PC-3 (cell line): ENCODE results near the gene ST6GALNAC6. TPM values are rescaled to one million over a fixed set of nuclear protein-coding genes. Genes with fewer than 3 reads are reported as not detected.

Experiments
- ATAC-seq: fragments of 200-7000 bp; cut with Tn5 transposase; 2 replicates; pipeline ENCODE4 v1.9.1; 2020; ENCODE audit warnings: mild to moderate bottlenecking, moderate library complexity
- BruUV-seq: library from RNA; stranded (reverse); fragments of 400-500 nt; replicated peaks from 2 replicates; lab custom pipeline; 2021; lab: Mats Ljungman, UMichigan
- CTCF ChIA-PET: fragments of 300-600 bp; sonication (Branson Sonifier 250); formaldehyde crosslinking; loops from one replicate; lab custom pipeline; 2022; ENCODE audit warnings: antibody characterized with exemption; lab: Charles Lee
- POLR2A ChIA-PET: fragments of 300-600 bp; sonication (Branson Sonifier 250); formaldehyde crosslinking; loops from one replicate; lab custom pipeline; 2022; ENCODE audit warnings: antibody characterized with exemption; ENCODE audit not compliant: unreplicated experiment; lab: Charles Lee
- DNase-seq: peaks from one replicate; pipeline ENCODE4 v3.0.0-alpha.2; 2015
- H2AFZ ChIP-seq: fragments of 300-600 bp; sonication (generic); 2 replicates; pipeline ENCODE4 v1.6.0; 2016; ENCODE audit warnings: antibody characterized with exemption, low read length
- H3F3A ChIP-seq: fragments of 300-600 bp; sonication (generic); one replicate; pipeline ENCODE4 v1.6.0; 2017; ENCODE audit warnings: antibody characterized with exemption, low read length, control low read depth, mild to moderate bottlenecking; ENCODE audit not compliant: unreplicated experiment
- H3K27ac ChIP-seq: fragments of 300-600 bp; sonication (generic); 2 replicates; pipeline ENCODE4 v1.5.1; 2016; ENCODE audit warnings: mild to moderate bottlenecking, low read length
- H3K27me3 ChIP-seq: fragments of 300-600 bp; sonication (generic); 2 replicates; pipeline ENCODE4 v1.6.1; 2016; ENCODE audit warnings: low read length, mixed read lengths
- H3K36me3 ChIP-seq: fragments of 300-600 bp; sonication (generic); 2 replicates; pipeline ENCODE4 v1.6.1; 2016; ENCODE audit warnings: low read depth, mixed run types, low read length, mixed read lengths
- H3K4me1 ChIP-seq: fragments of 300-600 bp; sonication (generic); 2 replicates; pipeline ENCODE4 v1.5.1; 2016; ENCODE audit warnings: low read length; ENCODE audit not compliant: insufficient read depth
- H3K4me2 ChIP-seq: fragments of 300-600 bp; sonication (generic); 2 replicates; pipeline ENCODE4 v1.6.0; 2016; ENCODE audit warnings: low read length
- H3K4me3 ChIP-seq: fragments of 300-600 bp; sonication (generic); 2 replicates; pipeline ENCODE4 v1.5.1; 2016; ENCODE audit warnings: mild to moderate bottlenecking, low read length, mixed read lengths
- H3K79me2 ChIP-seq: fragments of 300-600 bp; sonication (generic); 2 replicates; pipeline ENCODE4 v1.6.1; 2017; ENCODE audit warnings: low read length, mixed read lengths
- H3K9ac ChIP-seq: fragments of 300-600 bp; sonication (generic); 2 replicates; pipeline ENCODE4 v1.6.0; 2016; ENCODE audit warnings: mild to moderate bottlenecking, low read length
- H3K9me2 ChIP-seq: fragments of 300-600 bp; sonication (generic); replicated peaks from 2 replicates; pipeline ENCODE4 v1.6.1; 2016; ENCODE audit warnings: mixed run types, low read length, mixed read lengths
- H3K9me3 ChIP-seq: fragments of 300-600 bp; sonication (generic); 2 replicates; pipeline ENCODE4 v1.6.1; 2016; ENCODE audit warnings: low read length, mixed read lengths
- H4K20me1 ChIP-seq: fragments of 300-600 bp; sonication (generic); 2 replicates; pipeline ENCODE4 v1.6.1; 2016; ENCODE audit warnings: low read length, mixed read lengths
- CTCF ChIP-seq: fragments of 300-600 bp; sonication (generic); conservative IDR thresholded peaks from 2 replicates; pipeline ENCODE4 v1.5.1; 2017; ENCODE audit warnings: antibody characterized with exemption, low read depth, mild to moderate bottlenecking, low read length
- EZH2 ChIP-seq: fragments of 300-600 bp; sonication (generic); IDR thresholded peaks from one replicate; pipeline ENCODE4 v1.6.1; 2017; ENCODE audit warnings: antibody characterized with exemption, mild to moderate bottlenecking, low read length; ENCODE audit not compliant: unreplicated experiment
- EZH2phosphoT487 ChIP-seq: fragments of 300-600 bp; sonication (generic); IDR thresholded peaks from 2 replicates; pipeline ENCODE4 v1.6.1; 2018; ENCODE audit warnings: mild to moderate bottlenecking, antibody characterized with exemption, low read length, borderline replicate concordance
- intact Hi-C: fragments of 100-400 bp; cut with micrococcal nuclease; formaldehyde crosslinking; loops from 2 replicates; pipeline ENCODE4 v1.9.0; 2023
- total RNA-seq: library from RNA; depleted of rRNA; stranded (reverse); fragments of >200 nt; gene quantifications from 2 replicates; pipeline ENCODE4 v1.2.3, GENCODE V29; 2014

Gene ST6GALNAC6
- total RNA-seq, 1 experiment from 2014 or later: 14.5 TPM

DNA sequence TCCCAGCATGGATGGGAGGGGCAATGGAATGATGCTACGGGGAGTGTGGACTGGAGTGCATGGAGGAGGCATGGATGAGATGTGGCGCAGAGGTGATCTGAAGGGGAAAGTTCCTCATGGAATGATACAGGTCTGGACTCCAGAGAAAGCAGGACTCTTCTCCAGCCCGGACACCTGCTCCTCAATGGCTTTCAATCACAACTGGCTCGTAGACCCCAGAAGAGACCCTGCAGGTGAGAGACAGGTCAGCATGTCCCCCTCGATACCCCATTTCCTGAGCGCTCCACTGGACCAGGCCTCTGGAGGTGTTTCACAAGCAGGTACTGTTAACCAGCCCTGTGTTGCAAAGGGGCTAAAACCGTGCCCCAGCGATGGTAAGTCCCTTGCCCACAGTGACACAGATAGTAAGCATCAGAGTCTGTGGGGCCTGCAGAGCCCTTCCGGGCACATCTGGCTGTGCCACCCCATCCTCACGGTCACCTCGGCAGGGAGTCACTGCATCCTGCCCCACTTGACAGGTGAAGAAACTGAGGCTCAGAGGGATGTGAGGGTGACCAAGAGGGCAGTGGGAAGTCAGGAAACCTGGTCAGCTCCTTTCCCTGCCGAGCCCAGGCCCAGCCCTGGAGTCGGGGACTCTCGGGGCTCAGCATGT lies 43.7 kb upstream of the ST6GALNAC6 start:
- no peak for TF ChIP-seq EZH2phosphoT487
- peak; percentile 1; the same call in 1 of the 2 replicates for TF ChIP-seq CTCF
- no peaks in the 10 kb centered on the region for H3F3A ChIP-seq
- no peak overlapping the region for H3K27ac ChIP-seq
- no peak overlapping the region for H3K9ac ChIP-seq
- H3K36me3 ChIP-seq: no peaks in the 10 kb centered on the region
- ChIA-PET CTCF (interaction anchor here (0.5 to 1.7 kb wide), 3 partner anchors 37 to 92 kb away, joined by 3 to 13 read pairs (median 4); partner anchors contain the start of gene EEIG1), POLR2A (interaction anchor here (0.5 kb wide), 1 partner anchor 167 kb away, joined by 21 read pairs; no protein-coding TSS in a partner anchor)
- DNase-seq (no peak), ATAC-seq (no peak)
- H3K27me3 ChIP-seq: no peaks in the 10 kb centered on the region
- H3K9me3 ChIP-seq: no peaks in the 10 kb centered on the region
- no peaks in the 10 kb centered on the region for H3K79me2 ChIP-seq
- H3K4me1 ChIP-seq: no peaks in the 10 kb centered on the region
- no peaks in the 10 kb centered on the region for H3K9me2 ChIP-seq
- H4K20me1 ChIP-seq: no peaks in the 10 kb centered on the region
- no peak overlapping the region for H3K4me3 ChIP-seq
- BruUV-seq: no TSS peak
- H2AFZ ChIP-seq: no peak overlapping the region
- H3K4me2 ChIP-seq: no peak overlapping the region
- intact Hi-C loops: loop anchor here (2.0 kb wide), 2 partner anchors 36 to 92 kb away; no protein-coding TSS in a partner anchor

GRCh38 chr9:127942216-127943010 lies 43.0 kb upstream of the ST6GALNAC6 start:
- H3K27ac ChIP-seq: no peak overlapping the region
- H3K9ac ChIP-seq: no peak overlapping the region
- no peak overlapping the region for H3K4me3 ChIP-seq
- H3K9me2 ChIP-seq: no peaks in the 10 kb centered on the region
- ChIA-PET POLR2A (no interaction called here), CTCF (interaction anchor here (0.5 to 1.0 kb wide), 3 partner anchors 38 to 93 kb away, joined by 3 to 4 read pairs (median 3); partner anchors contain the start of gene EEIG1)
- H3K4me1 ChIP-seq: no peaks in the 10 kb centered on the region
- no peaks in the 10 kb centered on the region for H3K36me3 ChIP-seq
- ATAC-seq: peak; percentile 47; the same call in 1 of the 2 replicates
- no peaks in the 10 kb centered on the region for H3K27me3 ChIP-seq
- no peaks in the 10 kb centered on the region for H3F3A ChIP-seq
- no peaks in the 10 kb centered on the region for H4K20me1 ChIP-seq
- no TSS peak for BruUV-seq
- H2AFZ ChIP-seq: no peak overlapping the region
- no peaks in the 10 kb centered on the region for H3K9me3 ChIP-seq
- TF ChIP-seq CTCF: peak; percentile 82
- no peak for TF ChIP-seq EZH2phosphoT487
- intact Hi-C loops: loop anchor here (2.0 kb wide), 2 partner anchors 36 to 92 kb away; no protein-coding TSS in a partner anchor
- H3K79me2 ChIP-seq: peaks cover 1% of the 10 kb centered on the region
- H3K4me2 ChIP-seq: no peak overlapping the region
- peak; percentile 51 for DNase-seq

DNA sequence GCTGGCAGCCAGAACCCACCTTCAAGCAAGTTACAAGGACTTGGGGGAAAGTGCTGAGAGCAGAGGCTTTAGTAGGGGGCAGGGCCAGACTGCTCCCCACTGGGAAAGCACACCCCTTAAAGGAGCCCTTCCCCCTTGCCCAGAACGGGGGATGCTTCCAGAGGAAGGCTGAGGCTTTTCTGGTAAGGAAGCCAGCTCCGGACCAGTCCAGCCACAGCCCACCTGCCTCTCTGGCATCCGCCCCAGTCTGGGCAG lies 42.5 kb upstream of the ST6GALNAC6 start:
- Histone ChIP-seq H3K9me2 (no peaks in the 10 kb centered on the region), H3K79me2 (peaks cover 7% of the 10 kb centered on the region), H3K27ac (no peak overlapping the region), H3K4me1 (0 out of 2 replicates have a peak, but pooled peaks cover under 1% of the 10 kb centered on the region), H3F3A (no peaks in the 10 kb centered on the region), H3K9ac (no peak overlapping the region), H3K4me3 (no peak overlapping the region), H3K9me3 (no peaks in the 10 kb centered on the region), H4K20me1 (no peaks in the 10 kb centered on the region), H3K4me2 (no peak overlapping the region), H2AFZ (no peak overlapping the region), H3K36me3 (no peaks in the 10 kb centered on the region), H3K27me3 (no peaks in the 10 kb centered on the region)
- ChIA-PET POLR2A (no interaction called here), CTCF (interaction anchor here (1.0 kb wide), 1 partner anchor 93 kb away, joined by 3 read pairs; no protein-coding TSS in a partner anchor)
- ATAC-seq (no peak), DNase-seq (no peak)
- BruUV-seq: no TSS peak
- intact Hi-C loops: loop anchor here (2.0 kb wide), 2 partner anchors 37 to 93 kb away; no protein-coding TSS in a partner anchor
- TF ChIP-seq EZH2: no peak
- TF ChIP-seq CTCF: no peak
- no peak for TF ChIP-seq EZH2phosphoT487
